ENCODE measurements around the gene ZBTB20. TPM values are rescaled to one million over a fixed set of nuclear protein-coding genes. Genes with fewer than 3 reads are reported as not detected.

ZBTB20 gene
- total and polyA plus RNA-seq, 12 donors: 0.57 to 105 (median 86.8) TPM

- H3K27ac ChIP-seq: peak overlapping the region in 5 of 10 donors; percentile 12 to 55 (median 41)
- intact Hi-C loops (cut with DNase I): no loop called here
Measured at GRCh38 chr3:114902691-114903101, 244.4 kb downstream of the ZBTB20 start.

GRCh38 chr3:114900908-114901307 is 246.2 kb downstream of the ZBTB20 start:
- Histone ChIP-seq H3K36me3 (no peaks in the 10 kb centered on the region), H3K9me3 (no peaks in the 10 kb centered on the region), H3K27ac (peak overlapping the region in 4 of 10 donors; percentile 4 to 51 (median 45)), H3K4me3 (peak overlapping the region in 6 of 10 donors; percentile 18 to 30 (median 26)), H3K27me3 (no peaks in the 10 kb centered on the region), H3K4me1 (peaks cover 0 to 47% (median 29%) of the 10 kb centered on the region in 9 donors)
- WGBS, 2 donors: 89% methylated on average over 8 of the region's 8 CpGs
- ATAC-seq (peak in 2 of 8 donors; percentile 9 to 36), DNase-seq (no peak)
- intact Hi-C loops (cut with DNase I): no loop called here
- TF ChIP-seq CTCF (IDR thresholded peaks at IDR 0.05): no peak

More at GRCh38 chr3:114902691-114903101, 244.4 kb downstream of the ZBTB20 start:
- Histone ChIP-seq H3K27me3 (no peaks in the 10 kb centered on the region), H3K36me3 (peaks cover 0 to 6% (median 0%) of the 10 kb centered on the region in 9 donors), H3K4me3 (no peak overlapping the region), H3K4me1 (peaks cover 0 to 47% (median 29%) of the 10 kb centered on the region in 9 donors), H3K9me3 (no peaks in the 10 kb centered on the region)
- DNase-seq (no peak), ATAC-seq (peak in 4 of 8 donors; percentile 3 to 55 (median 30))
- TF ChIP-seq CTCF (IDR thresholded peaks at IDR 0.05): no peak

DNA sequence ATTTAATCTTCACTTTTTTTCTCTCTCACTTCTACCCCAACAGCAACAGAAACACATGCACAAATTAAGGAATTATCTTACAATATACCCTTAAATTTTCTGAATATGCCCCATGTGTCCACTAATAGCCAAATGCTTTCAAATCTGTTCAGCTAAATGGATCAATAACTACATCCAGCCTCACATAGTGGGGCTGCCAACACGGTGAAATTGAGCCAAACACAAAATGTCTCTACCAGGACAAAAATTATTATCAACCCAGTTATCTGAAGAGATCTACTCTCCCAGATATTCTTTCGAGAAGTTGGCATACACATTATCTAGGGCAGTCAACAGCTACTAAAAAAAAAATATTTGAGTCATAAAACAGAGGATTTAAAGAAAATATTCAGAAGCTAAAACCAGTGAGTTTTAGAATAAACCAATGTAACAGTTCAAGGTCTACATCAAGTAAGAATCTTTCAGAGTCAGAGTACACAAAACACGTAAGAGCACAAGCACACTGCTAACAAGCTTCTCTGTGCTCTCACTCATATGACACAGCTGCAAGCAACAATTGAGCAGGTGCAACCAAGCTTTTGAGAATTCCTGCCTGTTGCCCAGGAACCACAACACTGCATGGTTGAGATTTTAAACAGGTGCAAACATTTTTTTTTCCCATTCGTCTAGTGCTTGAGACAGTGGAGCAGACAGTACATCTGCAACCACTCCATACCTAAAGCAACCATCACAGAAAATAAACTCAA is 247.7 kb downstream of the ZBTB20 start:
- peaks cover 0 to 47% (median 29%) of the 10 kb centered on the region in 9 donors for H3K4me1 ChIP-seq
- TF ChIP-seq CTCF (IDR thresholded peaks at IDR 0.05): no peak
- peak; percentile 32 to 81 (median 72) for ATAC-seq

DNA sequence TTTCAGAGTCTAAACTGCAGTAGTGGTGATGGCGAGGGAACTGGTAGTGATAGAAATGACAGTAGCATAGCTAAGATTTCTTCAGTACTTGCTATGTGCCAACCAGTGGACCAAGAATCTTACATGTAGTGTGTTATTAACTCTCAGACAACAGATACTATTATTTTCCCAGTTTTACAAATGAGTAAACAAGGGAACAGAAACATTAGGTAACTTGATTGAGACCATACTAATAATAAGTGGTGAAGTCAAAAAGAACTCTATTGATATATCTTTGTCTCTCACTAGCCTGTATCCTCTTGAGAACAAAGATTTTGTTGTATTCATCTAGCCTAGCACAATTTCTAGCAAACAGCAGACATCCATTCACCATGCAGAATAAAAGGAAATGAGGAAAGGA is 250.1 kb downstream of the ZBTB20 start:
- no peaks in the 10 kb centered on the region for H3K27me3 ChIP-seq
- H3K4me1 ChIP-seq: peaks cover 3 to 32% (median 16%) of the 10 kb centered on the region in 9 donors
- no peak for TF ChIP-seq CTCF (IDR thresholded peaks at IDR 0.05)
- intact Hi-C loops (cut with DNase I): no loop called here
- WGBS, 2 donors: 93 to 96% methylated on average over 1 of the region's 1 CpG
- H3K27ac ChIP-seq: no peak overlapping the region
- ATAC-seq (no peak), DNase-seq (no peak)
- no peaks in the 10 kb centered on the region for H3K9me3 ChIP-seq
- H3K36me3 ChIP-seq: no peaks in the 10 kb centered on the region
- no peak overlapping the region for H3K4me3 ChIP-seq

More for the DNA sequence above, 247.7 kb downstream of the ZBTB20 start:
- Histone ChIP-seq H3K9me3 (no peaks in the 10 kb centered on the region), H3K36me3 (no peaks in the 10 kb centered on the region), H3K27ac (peak overlapping the region in 5 of 10 donors; percentile 5 to 66 (median 37)), H3K27me3 (no peaks in the 10 kb centered on the region), H3K4me3 (peak overlapping the region in 3 of 10 donors; percentile 10 to 20 (median 15))
- no peak for DNase-seq
- intact Hi-C loops (cut with DNase I): no loop called here
- 41 to 45% methylated on average over 4 of the region's 4 CpGs for WGBS, 2 donors

All from heart right ventricle (tissue), 16 donors.